ENCODE data around the gene IYD. TPM values are rescaled to one million over a fixed set of nuclear protein-coding genes. Genes with fewer than 3 reads are reported as not detected.

IYD gene
- total RNA-seq, 1 experiment from 2014 or later = not detected

DNA sequence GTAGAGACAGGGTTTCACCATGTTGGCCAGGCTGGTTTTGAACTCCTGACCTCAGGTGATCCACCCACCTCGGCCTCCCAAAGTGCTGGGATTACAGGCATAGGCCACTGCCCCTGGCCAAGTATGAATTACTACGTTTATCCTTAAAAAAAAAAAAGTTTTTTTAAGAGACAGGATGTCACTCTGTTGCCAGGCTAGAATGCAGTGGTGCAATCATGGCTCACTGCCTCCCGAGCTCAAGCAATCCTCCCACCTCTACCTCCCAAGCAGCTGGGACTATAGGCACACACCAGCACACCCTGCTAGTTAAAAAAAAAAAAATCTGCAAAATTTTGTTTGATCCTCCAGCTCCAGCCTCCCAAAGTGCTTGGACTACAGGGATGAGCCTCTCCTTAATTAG lies 23.1 kb downstream of the IYD start:
- no peak for DNase-seq (ENCODE audit: low spot score)
- in situ Hi-C loops (cut with HindIII; ENCODE audit: low sequenced_read_pairs) = no loop called here

DNA sequence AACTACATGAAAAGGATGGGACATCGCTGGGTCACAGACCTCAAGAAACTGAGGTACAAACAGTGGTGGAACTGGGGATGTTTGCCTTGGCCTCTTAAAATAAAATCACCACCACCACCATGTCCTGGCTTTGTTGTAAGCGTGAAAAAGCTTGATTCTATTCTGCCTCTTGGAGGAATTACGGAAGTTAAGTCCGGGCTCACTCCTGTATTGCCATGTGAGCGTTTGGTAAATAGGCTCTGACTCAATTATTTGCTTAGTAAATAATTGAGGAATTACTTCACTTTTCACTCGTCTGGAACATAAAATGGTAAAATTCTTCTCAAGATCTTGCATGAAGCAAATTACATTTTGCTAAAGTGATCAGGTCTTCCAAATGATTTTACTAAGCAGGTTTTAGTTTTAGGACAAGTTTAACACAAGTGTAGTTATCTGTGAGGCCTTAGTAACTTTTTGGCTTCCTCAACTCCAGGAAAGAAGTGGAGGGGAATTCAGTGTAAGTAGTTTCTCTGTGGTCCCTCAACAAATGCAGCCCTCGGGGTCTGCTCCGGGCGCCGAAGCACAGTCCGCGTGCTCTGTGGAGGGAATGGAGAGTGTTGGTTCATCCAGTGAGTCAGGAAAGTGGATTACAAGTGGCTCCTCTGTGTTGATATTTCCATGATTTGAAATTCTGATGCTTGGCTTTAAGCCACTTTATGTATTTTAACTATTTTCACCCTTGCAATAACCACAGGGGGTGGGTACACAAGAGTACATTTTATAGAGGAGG lies 23.8 kb downstream of the IYD start:
- no peak for DNase-seq (ENCODE audit: low spot score)
- in situ Hi-C loops (cut with HindIII; ENCODE audit: low sequenced_read_pairs) = no loop called here

DNA sequence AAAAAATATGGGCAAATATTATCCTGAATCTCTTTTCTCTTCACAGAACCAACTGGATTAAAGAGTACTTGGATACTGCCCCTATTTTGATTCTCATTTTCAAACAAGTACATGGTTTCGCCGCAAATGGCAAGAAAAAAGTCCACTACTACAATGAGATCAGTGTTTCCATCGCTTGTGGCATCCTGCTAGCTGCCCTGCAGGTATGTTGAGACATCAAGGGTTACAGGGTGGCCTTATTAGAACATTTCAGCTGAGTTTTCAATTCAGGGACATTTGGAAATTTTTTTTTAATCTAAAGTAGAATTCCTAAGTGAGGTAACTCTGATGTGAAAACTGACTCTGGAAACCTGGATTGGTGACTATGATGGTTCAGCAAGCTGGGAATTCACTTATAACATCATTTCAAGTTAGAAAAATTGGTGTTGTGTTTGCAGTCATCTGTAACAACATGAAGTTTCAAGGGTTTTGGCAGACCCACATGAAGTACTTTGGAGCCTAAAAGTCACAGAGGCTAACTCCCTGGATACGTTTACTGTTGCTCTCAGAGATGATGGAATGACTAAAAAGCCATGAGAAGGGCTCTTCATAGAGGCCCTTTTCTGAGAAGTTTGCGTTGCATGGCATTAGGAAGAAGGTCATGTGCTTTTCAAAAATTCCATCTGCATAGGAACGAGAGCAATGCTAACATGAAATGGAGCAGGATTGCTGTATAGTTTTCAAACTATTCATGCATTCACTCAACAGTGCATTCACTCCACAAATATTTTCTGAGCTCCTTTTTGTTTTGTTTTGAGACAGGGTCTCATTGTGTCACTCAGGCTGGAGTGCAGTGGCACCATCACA lies 25.5 kb downstream of the IYD start:
- in situ Hi-C loops (cut with HindIII; ENCODE audit: low sequenced_read_pairs) = no loop called here
- DNase-seq (ENCODE audit: low spot score) = no peak

DNA sequence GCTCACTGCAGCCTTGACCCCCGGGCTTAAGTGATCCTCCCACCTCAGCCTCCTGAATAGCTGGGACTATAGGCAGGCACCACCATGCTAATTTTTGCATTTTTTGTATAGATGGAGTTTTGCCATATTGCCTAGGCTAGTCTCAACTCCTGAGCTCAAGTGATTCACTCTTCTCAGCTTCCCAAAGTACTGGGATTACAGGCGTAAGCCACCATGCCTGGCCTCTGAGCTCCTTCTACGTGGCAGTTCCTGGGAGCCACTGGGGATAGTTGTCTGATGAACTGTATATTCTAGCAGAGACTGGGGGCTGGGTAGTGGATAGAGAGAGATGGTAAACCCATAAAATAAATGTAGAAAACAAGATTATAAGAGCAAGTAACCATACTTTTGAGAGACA lies 26.1 kb downstream of the IYD start:
- in situ Hi-C loops (cut with HindIII; ENCODE audit: low sequenced_read_pairs) = no loop called here
- DNase-seq (ENCODE audit: low spot score) = no peak

DNA sequence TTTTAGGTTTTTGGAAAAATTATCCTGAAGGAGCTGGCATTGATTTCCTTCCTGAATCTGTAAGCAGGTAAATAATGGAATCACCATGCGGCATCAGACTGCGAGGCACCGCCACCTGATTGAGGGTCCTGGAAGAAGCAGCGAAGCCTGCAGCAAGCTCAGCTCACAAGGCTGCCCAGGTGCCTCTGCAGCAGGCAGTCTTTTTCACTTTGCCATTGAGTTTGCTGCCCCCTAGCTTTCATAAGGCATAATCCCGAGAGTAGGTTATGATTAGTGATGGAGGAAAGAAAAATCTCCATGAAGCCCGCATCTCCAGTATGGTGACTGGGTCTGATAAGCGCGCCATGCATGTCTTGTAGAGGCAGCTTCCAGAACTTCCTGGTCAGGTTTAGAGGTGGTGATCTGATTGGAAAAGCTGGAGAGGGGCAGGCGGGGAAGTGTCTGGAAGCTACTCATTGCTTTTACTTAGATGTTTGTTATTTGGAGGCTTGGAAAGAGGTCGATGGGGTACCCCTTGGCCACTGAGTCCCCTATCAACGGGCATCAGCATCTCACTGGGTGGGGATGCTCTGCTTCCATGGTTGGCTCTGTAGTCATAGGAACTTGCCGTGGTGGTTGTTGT lies 26.7 kb downstream of the IYD start:
- DNase-seq (ENCODE audit: low spot score) = peak; percentile 53
- in situ Hi-C loops (cut with HindIII; ENCODE audit: low sequenced_read_pairs) = no loop called here

DNA sequence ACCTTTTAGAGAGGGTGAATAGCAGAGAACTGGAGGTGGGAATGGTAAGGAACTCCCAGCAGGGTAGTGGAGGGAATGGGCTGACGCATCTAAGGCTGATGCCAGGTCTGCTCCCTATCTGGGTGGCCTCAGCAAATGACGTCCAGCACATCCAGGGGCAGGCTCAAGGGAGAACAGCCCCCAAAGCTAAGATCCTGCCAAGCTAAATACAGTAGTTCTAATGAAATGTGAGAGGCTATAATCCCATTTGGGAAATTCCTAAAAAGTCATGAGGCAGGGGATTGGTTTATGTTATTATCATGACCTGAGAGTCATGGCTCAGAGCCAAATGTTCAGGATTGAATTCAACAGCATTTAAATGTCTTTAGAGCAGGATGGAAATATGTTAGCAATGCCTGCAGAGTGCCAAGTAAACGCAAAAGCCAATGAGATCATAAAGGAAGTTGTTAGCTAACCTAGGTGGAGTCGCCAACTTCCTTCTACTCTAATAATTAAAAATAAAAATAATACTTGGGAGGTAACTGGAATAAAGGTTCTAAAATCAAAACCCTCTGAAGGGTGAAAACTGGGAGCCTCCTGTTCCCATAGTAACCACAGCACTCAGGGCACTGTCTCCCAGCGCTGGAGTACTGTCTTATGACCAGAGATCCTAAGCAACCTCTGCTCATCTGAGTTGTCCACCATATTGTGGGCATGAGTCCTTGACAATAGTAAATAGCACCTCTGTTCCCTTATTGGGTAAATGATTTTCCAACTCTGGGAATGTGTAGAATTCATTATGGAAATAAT lies 34.8 kb downstream of the IYD start:
- DNase-seq (ENCODE audit: low spot score) = no peak
- in situ Hi-C loops (cut with HindIII; ENCODE audit: low sequenced_read_pairs) = no loop called here

DNA sequence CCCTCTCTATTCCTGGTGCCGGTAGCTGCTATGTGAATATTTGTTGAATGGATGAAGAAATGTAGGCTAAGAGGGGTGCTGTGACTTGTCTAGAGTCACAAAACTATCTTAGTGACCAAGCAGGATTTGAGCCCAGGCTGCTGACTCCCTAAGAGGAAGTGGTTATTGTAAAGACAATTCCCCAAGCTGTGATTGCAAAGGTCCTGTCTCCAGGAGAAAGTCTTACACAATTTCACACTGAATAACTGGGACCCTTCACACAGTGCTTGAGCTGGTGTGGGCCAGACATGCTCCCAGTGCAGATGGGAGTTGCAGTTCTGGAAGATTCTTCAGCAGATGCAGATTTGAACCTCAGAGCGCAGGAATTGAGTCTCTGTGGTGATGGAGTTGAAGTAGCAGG lies 38.1 kb downstream of the IYD start:
- in situ Hi-C loops (cut with HindIII; ENCODE audit: low sequenced_read_pairs) = no loop called here
- no peak for DNase-seq (ENCODE audit: low spot score)

DNA sequence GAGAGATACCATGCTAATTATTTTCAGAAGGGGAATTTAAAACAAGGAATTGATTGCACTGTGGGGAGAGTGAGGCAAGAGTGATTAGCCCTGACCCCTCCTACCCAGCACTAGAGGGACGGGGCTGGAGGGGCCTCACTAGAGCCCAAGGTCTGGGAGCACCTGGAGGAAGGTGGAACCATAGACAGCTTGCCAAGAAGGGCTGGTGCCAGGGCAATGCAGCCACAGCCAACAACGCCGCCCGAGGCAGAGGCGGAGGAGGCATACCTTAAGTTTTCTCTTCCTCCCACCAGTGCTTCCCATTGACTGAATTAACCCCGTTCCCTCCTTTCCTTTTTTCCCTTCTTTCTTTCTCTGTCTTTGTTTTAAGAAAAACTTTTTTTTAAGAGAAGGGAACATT lies 40.0 kb downstream of the IYD start:
- no peak for DNase-seq (ENCODE audit: low spot score)
- in situ Hi-C loops (cut with HindIII; ENCODE audit: low sequenced_read_pairs) = no loop called here

DNA sequence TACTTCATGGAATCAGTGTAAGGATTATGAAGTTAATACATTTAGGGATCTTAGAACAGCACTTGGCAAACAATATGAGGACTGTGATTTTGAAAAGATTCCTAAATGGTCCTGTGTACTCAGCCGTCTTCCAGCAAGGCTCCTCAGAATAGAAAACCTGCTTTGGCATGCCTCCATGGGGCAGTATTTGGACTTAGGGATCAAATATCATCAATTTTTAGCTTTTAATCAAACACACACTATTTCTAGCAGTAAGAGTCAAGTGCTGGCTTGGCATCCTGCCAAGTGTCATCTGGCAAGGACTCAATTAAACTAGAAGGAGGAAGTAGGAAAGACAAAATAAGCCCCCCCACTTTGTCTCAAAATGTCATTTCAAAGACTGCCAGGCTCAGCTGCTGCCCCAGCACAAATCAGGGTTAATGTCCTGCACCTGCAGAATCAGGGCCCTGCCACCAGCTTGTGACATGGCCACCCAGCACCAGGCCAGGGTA lies 40.8 kb downstream of the IYD start:
- in situ Hi-C loops (cut with HindIII; ENCODE audit: low sequenced_read_pairs) = no loop called here
- DNase-seq (ENCODE audit: low spot score) = no peak

DNA sequence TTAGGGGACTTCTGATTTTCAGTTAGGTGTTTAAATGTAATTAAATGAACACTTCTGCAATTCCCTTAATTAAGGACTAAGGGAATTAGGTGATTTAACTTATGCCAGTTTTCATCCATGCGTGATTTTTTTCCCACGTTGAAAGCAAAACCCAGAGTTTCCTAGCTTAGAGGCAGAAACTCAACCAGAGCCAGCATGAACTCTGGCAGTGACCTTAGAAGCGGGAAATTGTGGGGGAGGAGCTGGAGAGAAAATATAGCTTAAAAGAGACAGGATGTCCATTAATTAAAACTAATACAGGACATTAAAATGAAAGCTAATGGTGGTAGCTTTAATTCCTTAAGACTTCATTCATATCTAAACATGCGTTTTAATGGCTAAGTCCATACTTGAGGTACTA lies 41.6 kb downstream of the IYD start:
- no peak for DNase-seq (ENCODE audit: low spot score)
- in situ Hi-C loops (cut with HindIII; ENCODE audit: low sequenced_read_pairs) = no loop called here

DNA sequence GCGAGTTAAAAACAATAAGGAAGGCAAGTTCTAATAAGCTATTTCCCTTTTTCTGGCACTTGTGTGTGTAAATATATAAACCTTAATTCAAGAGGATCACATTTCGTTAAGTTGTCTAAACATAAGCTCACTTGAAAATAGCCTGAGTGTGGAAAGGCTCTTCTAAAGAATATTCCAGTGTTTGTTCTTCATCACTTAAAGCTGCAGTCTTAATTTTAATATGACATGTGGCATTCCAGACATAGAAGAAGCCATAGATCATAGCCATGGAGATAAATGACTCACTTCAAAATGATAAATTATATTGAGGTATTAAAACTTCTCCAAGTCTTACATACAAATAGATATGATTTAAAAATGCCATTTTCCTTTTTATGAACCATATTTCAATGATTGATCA lies 42.1 kb downstream of the IYD start:
- DNase-seq (ENCODE audit: low spot score) = no peak
- in situ Hi-C loops (cut with HindIII; ENCODE audit: low sequenced_read_pairs) = no loop called here

DNA sequence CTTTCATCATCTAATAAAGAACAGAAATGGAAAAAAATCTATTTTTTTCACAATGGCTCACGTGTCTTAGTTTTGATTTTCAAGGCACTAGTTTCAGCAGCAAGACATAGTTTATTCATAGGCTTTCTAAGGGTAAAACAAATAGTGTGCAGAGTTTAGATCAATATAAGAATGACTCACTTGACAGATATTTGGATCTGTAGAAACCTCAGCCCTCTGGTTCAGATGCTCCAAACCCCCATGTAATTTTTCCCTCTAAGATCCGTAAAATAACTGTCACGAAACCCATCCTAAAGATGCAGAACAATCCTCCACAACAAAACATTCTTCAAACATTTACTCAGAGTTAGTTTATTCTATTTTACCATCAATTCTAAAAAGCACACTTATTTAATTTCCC lies 43.4 kb downstream of the IYD start:
- in situ Hi-C loops (cut with HindIII; ENCODE audit: low sequenced_read_pairs) = no loop called here

DNA sequence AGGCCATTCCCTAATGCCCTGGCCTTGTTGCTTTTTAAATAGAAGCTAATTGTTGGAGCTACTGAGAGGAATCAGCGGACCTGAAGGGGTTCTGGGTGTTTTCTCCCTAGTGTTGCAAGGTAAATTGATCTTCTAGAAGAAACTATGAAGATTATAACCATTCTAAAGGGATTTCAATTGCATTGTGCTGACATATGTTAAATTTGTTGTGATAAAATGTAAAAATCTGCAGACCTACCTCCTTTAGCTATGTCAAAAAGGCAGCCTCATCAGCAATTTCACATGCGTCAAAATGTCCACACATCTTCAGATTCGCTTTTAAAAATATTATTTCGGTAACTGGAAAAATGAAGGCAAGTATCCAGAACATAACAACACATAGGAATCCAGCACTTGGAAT lies 44.4 kb downstream of the IYD start:
- no peak for DNase-seq (ENCODE audit: low spot score)
- in situ Hi-C loops (cut with HindIII; ENCODE audit: low sequenced_read_pairs) = no loop called here

More for the DNA sequence above, 43.4 kb downstream of the IYD start:
- DNase-seq (ENCODE audit: low spot score) = no peak

DNA sequence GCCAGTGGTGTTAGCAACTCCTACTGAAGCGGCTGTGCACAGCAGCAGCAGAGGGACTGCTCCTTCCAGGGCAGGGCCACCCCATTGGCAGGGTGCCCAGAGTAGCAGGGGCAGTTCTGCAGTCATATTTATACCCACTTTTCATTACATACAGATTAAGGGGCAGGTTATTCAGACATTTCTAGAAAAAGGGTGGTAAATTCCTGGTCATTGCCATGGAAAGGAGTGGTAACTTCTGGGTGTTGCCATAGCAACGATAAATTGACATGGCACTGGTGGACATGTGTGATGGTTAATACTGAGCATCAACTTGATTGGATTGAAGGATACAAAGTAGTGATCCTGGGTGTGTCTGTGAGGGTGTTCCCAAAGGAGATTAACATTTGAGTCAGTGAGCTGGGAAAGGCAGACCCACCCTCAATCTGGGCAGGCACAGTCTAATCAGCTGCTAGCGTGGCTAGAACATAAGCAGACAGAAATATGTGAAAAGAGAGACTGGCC lies 45.0 kb downstream of the IYD start:
- DNase-seq (ENCODE audit: low spot score) = no peak
- in situ Hi-C loops (cut with HindIII; ENCODE audit: low sequenced_read_pairs) = no loop called here

DNA sequence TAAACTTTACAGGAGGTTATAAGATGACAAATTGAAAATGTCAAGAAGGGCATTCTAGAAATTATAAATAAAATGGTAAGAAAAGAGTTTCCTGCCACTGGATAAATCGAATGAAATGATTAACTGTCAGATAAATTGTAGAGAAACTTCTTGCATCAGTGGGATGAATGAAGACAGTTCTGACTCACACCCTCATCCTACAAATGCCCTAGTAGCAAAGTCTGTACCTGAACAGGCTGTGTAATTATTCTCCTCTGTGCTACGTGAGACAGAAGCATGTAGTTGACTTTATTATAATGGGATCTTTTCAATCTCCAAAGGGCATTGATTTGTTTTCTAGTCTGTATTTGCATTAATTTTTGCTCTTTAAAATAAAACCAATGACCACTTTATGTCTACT lies 47.3 kb downstream of the IYD start:
- DNase-seq (ENCODE audit: low spot score) = no peak
- in situ Hi-C loops (cut with HindIII; ENCODE audit: low sequenced_read_pairs) = no loop called here

DNA sequence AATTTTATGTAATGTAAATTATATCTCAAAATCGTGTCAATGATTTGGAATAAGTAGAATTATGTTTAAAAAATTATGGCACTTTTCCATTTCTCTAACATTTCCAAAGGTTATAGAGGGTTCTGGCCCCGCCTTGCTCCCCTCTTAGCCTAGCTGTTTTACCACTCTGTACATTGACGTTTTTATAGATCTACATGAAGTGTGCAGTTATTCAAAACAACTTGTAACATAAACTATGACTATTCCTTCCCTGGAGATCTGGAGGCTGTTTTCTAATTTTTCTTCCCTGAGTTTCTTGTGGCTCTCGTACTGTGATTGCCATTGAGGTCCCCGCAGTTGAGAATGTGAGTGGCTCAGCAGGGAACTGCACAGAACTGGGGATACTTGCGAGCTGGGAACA lies 48.4 kb downstream of the IYD start:
- in situ Hi-C loops (cut with HindIII; ENCODE audit: low sequenced_read_pairs) = no loop called here
- no peak for DNase-seq (ENCODE audit: low spot score)

DNA sequence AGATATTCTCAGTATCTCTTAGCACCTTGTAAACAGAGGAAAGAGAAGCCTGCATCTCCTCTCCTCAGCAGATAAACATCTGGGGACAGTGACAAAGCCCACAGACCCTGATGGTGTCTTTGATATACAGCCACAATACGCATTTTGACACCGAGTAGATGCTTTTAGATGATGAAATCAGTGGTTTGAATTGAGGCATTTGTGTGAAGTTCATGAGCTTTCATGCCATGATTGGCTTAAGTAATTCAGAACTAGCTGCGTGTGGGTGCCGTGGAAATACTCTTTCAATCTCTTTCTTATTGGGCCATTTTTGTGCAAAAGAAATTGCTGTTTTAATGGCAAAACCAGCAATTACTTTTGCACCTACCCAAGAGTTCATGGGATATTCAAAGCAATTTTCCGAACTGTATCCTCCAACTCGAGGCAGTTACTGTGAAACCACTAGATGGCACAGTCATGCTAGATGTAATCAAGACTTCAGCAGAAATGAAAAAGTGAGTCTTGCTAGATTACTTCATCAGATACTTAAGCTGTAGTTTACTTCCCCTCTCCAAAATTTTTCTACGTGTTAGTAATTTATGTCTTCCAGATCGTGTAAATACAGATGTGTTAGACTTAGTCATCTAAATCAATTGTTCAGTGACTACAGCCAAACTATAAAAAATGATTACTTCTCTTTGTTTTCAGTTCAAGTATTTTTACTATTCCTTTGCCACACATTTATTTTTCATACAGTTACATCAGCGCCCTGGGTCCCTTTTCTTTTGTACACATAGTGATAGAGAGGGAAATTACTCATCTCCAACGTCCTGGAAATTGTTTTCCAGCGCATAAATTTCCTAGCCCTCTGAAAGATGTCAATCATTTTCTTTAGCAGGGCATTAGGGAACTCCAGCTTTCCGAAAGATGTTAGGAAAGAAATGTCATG lies 49.4 kb downstream of the IYD start:
- peak; percentile 71 for DNase-seq (ENCODE audit: low spot score)
- in situ Hi-C loops (cut with HindIII; ENCODE audit: low sequenced_read_pairs) = no loop called here

All from G401 (cell line).